Memory B cell (primary cell): ENCODE data around the gene COPA.

Experiments
- ATAC-seq: fragments of 150-1000 bp; cut with Tn5 transposase; 2 replicates; pipeline ENCODE4 v1.10.0; 2021; ENCODE audit warnings: low read depth, mild to moderate bottlenecking, moderate library complexity
- DNase-seq, 2 donors: peaks; one replicate each; pipeline ENCODE4 v3.0.0; 2022; ENCODE audit warnings: low spot score in 2 of 2
- H3K27ac Mint-ChIP-seq: one replicate; pipeline ENCODE4 v1.8.0; 2022; ENCODE audit warnings: mild to moderate bottlenecking, moderate library complexity, mixed read lengths
- H3K27me3 Mint-ChIP-seq: one replicate; pipeline ENCODE4 v1.8.0; 2022; ENCODE audit warnings: mixed read lengths
- H3K36me3 Mint-ChIP-seq: one replicate; pipeline ENCODE4 v1.8.0; 2022; ENCODE audit warnings: mild to moderate bottlenecking, mixed read lengths
- H3K4me1 Mint-ChIP-seq: one replicate; pipeline ENCODE4 v1.8.0; 2022; ENCODE audit warnings: mixed read lengths
- H3K4me3 Mint-ChIP-seq: one replicate; pipeline ENCODE4 v1.8.0; 2022; ENCODE audit warnings: mild to moderate bottlenecking, moderate library complexity, mixed read lengths
- H3K9me3 Mint-ChIP-seq: one replicate; pipeline ENCODE4 v1.8.0; 2022; ENCODE audit warnings: mixed read lengths

The COPA gene

DNA sequence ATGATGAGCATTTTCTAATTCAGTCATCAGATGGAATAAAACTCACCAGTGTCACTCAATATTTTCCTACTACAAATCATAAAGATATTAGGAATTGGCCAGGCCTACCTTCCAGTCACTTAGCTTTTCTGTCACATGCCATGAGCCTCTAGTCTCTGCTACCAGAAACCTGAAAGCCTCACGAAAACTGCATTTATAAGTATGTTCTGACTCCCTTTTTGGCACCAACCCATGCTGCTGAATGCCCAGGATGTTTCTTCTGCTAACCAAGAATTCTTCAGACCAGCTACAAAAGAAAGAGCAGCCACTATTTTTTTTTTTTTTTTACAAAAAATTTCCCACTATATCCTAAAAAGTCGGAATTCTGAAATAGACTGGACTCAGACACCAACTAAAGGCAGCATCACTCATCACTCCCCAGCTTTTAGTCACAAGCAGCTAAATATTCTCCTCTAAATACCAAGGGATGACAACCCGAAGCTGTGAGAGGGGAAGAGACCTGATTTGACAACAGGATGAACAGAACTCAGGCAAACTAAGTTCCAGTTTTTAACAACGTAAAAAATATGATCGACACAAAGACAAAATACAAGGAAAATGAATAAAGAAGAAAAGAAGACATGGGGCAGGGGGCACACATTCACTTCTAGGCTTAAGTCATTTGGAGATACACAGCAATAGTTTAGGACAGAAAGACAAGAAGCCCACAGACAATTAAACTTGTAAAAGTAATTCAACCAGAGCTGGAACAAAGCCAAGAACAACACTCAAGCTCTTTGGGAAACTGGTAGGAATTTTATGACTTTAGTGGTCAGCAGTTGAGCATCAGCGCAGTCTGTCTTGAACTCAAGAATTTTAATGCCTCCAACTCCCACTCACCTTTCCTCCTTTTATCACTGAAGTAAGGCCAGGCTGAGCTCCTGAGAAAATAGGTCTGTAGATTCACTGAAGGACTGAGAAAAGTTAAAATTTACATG lies 82.4 kb downstream of the COPA start:
- peaks cover 4% of the 10 kb centered on the region for H3K36me3 Mint-ChIP-seq
- no peak for DNase-seq
- peaks cover 23% of the 10 kb centered on the region for H3K4me1 Mint-ChIP-seq

DNA sequence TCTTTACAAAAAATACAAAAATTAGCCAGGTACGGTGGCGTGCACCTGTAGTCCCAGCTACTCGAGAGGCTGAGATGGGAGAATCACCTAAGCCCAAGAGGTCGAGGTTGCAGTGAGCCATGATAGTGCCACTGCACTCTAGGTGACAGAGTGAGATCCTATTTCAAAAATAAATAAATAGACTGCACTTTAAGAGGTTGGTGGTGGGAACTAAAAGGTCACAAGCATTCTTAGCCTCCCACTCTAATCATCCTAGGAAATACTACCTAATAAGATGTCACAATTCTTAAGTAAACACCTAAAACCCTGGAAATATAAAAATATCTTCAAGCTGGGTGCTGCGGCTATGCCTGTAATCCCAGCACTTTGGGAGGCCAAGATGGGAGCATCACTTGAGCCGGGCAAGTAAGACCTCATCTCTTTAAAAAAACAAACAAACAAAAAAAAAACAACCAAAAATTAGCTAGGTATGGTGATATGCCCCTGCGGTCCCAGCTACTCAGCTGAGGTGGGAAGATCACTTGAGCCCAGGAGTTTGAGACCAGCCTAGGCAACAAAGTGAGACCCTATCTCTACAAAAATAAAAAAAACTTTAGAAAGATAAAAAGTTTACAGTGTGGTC lies 84.8 kb downstream of the COPA start:
- no peaks in the 10 kb centered on the region for H3K27me3 Mint-ChIP-seq
- H3K4me3 Mint-ChIP-seq: no peak overlapping the region

More for the DNA sequence above, 82.4 kb downstream of the COPA start:
- peak overlapping the region; percentile 99 for H3K27ac Mint-ChIP-seq
- no peaks in the 10 kb centered on the region for H3K27me3 Mint-ChIP-seq
- peak overlapping the region; percentile 93 for H3K4me3 Mint-ChIP-seq
- no peak for ATAC-seq
- H3K9me3 Mint-ChIP-seq: no peaks in the 10 kb centered on the region

DNA sequence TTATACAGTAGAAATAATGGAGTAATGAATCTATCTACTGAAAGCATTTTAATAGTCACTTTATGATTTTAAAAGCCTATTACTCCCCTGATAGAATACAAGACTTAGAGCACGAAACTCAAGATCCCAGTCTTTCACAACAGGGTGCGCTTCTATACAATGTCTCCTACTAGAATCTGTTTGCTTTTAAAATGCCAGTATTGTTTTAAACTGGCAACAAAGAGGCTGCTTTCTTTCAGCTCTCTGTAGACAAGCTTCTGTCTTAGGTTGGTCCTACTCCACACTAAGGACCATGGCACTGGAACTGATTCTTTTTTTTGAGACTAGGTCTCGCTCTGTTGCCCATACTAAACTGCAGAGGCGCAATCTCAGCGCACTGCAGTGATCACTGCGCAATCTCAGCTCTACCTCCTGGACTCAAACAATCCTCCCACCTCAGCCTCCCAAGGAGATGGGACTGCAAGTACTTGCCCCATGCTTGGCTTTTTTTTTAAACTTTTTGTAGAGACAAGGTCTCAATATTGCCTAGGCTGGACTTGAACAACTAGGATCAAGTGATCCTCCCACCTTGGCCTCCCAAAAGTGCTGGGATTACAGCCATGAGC lies 85.5 kb downstream of the COPA start:
- Mint-ChIP-seq H3K9me3 (no peaks in the 10 kb centered on the region), H3K27ac (no peak overlapping the region), H3K36me3 (peaks cover 6% of the 10 kb centered on the region), H3K27me3 (no peaks in the 10 kb centered on the region), H3K4me1 (peaks cover 18% of the 10 kb centered on the region), H3K4me3 (no peak overlapping the region)
- DNase-seq (no peak), ATAC-seq (no peak)

More for the DNA sequence above, 84.8 kb downstream of the COPA start:
- no peak overlapping the region for H3K27ac Mint-ChIP-seq
- peaks cover 20% of the 10 kb centered on the region for H3K4me1 Mint-ChIP-seq
- no peaks in the 10 kb centered on the region for H3K9me3 Mint-ChIP-seq
- ATAC-seq (no peak), DNase-seq (no peak)
- H3K36me3 Mint-ChIP-seq: peaks cover 4% of the 10 kb centered on the region

DNA sequence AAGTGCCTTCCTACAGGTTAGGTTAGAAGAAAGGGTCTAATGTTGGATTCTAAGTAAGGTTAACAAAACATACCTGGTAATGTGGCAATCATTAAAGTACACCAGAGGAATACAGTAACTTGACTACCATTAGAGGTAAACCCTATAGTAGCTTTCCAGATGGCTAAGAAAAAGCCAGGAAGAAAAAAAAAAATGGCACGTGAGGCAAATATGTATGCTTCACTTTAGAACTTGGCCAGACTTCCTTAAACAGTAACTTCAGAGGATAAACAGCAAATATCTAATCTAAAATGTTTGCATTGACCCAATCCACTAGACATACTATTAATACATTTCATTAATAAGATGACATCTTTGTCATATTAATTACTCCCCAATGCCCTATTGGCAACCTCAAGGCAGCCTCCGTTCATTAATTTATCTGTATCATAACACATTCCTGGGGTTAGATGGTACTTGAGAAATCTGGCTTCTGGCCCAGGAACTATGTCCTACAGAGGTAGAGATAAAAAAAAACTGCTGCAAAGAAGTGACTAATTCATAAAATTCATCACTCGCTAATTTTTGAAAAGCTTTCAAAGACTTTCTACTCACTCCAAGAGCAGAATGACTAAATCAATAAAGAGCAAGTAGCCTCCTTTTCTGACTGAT lies 86.5 kb downstream of the COPA start:
- no peaks in the 10 kb centered on the region for H3K9me3 Mint-ChIP-seq
- no peak overlapping the region for H3K27ac Mint-ChIP-seq
- H3K4me1 Mint-ChIP-seq: peaks cover 15% of the 10 kb centered on the region
- ATAC-seq (no peak), DNase-seq (no peak)
- no peak overlapping the region for H3K4me3 Mint-ChIP-seq
- no peaks in the 10 kb centered on the region for H3K27me3 Mint-ChIP-seq
- H3K36me3 Mint-ChIP-seq: peaks cover 6% of the 10 kb centered on the region

DNA sequence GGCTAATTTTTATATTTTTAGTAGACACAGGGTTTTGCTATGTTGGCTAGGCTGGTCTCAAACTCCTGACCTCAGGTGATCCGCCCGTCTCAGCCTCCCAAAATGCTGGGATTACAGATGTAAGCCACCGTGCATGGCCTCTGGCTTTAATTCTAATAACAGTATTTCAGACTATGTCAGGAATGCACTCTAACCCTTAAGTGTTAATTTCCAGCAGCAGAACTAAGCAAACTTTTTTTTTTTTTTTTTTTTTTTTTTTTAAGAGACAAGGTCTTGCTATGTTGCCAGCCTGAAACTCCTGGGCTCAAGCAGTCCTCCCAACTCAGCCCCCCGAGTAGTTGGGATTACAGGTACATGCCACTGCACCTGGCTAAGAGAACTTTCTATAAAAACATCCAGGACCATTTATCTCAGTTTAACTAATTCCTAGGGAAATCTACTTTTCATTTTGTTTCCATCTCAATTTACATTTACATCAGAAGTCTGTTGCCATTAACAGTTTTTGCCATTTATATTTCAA lies 87.2 kb downstream of the COPA start:
- Mint-ChIP-seq H3K9me3 (no peaks in the 10 kb centered on the region), H3K4me3 (no peak overlapping the region), H3K4me1 (peaks cover 11% of the 10 kb centered on the region), H3K27me3 (no peaks in the 10 kb centered on the region), H3K36me3 (peaks cover 6% of the 10 kb centered on the region), H3K27ac (no peak overlapping the region)
- ATAC-seq: no peak
- DNase-seq: no peak

DNA sequence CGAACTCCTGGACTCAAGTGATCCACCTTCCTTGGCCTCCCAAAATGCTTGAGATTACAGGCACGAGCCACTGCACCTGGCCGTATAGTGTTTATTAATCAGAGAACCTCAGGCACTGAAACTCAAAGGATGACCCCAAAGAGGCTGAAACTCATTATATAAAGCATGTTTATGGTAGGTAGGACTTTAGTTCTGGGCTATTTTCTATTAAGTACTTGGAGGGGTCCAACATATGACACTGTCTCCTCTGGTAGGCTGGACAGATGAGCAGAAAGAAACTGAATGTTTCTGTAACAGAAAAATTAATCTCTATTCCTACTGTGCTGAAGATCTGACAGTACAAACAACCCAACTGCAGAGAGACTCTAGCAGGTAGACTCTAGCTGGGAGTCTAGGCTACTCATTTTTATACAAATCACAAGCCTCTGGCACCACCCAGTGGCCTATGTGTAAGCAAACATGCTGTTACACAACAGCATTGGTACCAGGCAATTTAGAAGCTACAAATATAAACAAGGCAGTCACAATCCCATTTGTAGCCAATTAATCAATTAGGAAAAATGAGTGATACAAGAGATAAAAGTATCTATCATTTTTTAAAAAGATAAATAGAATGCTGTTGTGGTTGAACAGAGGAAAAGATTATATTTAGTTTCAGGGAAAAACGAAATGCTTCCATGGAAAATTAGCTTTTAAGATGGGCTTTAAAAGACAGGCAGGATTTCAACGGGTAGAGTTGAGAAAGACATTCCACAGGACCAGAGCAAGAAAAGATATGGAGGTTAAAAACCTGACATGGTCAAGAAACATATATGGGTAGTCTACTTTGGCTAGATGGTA lies 91.1 kb downstream of the COPA start:
- peak overlapping the region; percentile 50 for H3K27ac Mint-ChIP-seq
- H3K9me3 Mint-ChIP-seq: no peaks in the 10 kb centered on the region
- H3K27me3 Mint-ChIP-seq: no peaks in the 10 kb centered on the region
- peaks cover 2% of the 10 kb centered on the region for H3K36me3 Mint-ChIP-seq
- H3K4me3 Mint-ChIP-seq: no peak overlapping the region
- ATAC-seq (peak; percentile 100), DNase-seq (peak; percentile 38 to 49)
- no peaks in the 10 kb centered on the region for H3K4me1 Mint-ChIP-seq

DNA sequence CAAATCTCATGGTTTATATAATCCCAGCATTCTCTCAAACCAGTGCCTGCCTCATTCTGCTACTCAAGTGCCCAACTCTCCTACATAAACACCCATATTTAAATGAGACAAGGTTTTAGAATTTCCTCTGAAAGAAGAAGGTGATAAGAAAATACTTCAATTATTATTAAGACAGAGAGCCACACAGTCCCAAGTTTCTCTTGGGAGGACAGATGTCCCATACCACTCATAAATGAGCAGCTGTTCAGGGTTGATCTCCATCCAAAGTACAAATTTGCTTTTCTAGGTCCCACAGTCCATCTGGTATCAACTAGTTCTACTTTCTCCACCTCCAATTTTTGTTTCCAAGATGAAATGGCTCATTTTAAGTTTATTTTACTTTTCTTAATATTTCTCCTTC lies 92.0 kb downstream of the COPA start:
- Mint-ChIP-seq H3K36me3 (peaks cover 2% of the 10 kb centered on the region), H3K4me1 (peaks cover 2% of the 10 kb centered on the region), H3K9me3 (no peaks in the 10 kb centered on the region), H3K27ac (peak overlapping the region; percentile 50), H3K27me3 (no peaks in the 10 kb centered on the region), H3K4me3 (no peak overlapping the region)
- DNase-seq: no peak
- no peak for ATAC-seq

DNA sequence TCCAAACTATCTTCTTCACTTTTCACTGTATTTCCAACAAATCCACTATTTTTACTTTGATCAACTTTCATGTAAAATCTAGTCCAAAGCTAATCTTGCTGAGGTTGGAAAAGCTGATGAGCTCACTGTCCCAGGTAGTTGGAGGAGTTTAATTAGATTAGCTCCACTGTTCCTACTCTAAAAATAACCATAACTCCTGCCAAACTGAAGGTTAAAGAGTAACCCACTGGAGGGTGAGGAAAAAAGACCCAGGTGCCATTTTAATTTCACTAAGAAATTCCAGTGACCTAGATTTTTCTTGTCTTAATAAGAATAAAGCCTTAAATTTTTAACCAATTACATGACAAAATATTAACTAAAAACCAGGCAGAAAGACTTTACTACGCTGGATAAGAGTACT lies 96.0 kb downstream of the COPA start:
- H3K27me3 Mint-ChIP-seq: no peaks in the 10 kb centered on the region
- H3K4me3 Mint-ChIP-seq: no peak overlapping the region
- no peaks in the 10 kb centered on the region for H3K9me3 Mint-ChIP-seq
- H3K4me1 Mint-ChIP-seq: peaks cover 10% of the 10 kb centered on the region
- ATAC-seq (no peak), DNase-seq (no peak)
- no peak overlapping the region for H3K27ac Mint-ChIP-seq
- H3K36me3 Mint-ChIP-seq: peaks cover 9% of the 10 kb centered on the region

DNA sequence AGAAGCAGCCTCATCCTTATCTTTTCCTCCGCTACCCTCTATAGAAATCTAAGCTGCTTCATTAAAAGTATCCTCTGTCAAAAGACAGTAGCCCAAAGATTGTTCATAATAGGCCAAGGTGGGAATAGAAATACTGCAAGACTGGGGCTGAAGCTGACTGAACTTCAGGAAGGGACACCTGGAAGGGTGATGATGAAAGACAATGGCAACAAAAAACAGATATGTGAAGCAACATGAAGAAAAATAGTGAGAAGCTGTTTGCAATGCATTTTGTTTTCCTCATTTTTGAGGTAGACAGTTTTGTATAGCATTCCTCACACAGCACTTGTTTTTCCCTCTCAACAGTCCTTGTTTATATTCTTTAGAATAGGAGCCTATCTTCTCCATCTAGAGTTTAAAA lies 97.6 kb downstream of the COPA start:
- Mint-ChIP-seq H3K4me3 (no peak overlapping the region), H3K36me3 (peaks cover 14% of the 10 kb centered on the region), H3K9me3 (no peaks in the 10 kb centered on the region), H3K27me3 (no peaks in the 10 kb centered on the region), H3K4me1 (peaks cover 10% of the 10 kb centered on the region), H3K27ac (peak overlapping the region; percentile 71)
- DNase-seq (no peak), ATAC-seq (no peak)

DNA sequence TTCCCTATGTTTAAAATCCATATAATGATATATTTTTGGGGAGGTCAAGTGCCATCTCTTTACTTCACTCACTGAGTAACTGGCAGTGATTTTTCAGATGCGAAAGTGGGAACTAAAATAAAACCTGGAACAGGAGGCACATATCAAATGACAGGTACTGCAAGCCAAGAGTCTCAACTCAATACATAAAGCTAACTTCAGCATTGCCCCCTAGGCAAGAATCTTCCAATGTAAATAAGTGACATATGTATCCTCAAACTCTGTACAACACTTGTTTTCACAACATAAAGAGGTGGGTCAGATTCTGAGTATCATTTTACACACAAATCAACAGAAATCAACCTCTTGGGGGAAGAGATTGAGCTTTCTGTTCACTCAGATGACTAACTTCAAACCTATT lies 98.8 kb downstream of the COPA start:
- H3K9me3 Mint-ChIP-seq: no peaks in the 10 kb centered on the region
- H3K27ac Mint-ChIP-seq: no peak overlapping the region
- H3K27me3 Mint-ChIP-seq: no peaks in the 10 kb centered on the region
- H3K36me3 Mint-ChIP-seq: peaks cover 19% of the 10 kb centered on the region
- H3K4me3 Mint-ChIP-seq: no peak overlapping the region
- DNase-seq (no peak), ATAC-seq (no peak)
- H3K4me1 Mint-ChIP-seq: peaks cover 13% of the 10 kb centered on the region

DNA sequence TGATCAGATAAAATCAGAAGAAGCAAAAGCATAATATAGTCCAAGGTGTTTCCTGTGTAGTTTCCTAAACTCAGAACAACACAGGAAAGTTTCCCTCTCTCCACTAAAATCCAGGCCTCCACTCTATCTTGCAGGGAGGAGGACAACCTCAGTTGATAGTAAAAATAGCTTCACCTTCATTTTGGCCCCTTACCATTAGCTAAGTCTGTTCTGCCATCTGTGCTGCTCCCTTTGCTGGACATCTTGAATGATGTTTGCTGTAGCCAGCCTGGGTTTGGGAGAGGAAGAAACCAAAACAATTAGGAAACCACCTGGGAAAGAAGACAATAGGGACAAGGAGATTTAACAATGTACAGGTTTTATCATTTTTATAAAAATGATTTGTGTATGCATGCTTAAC lies 99.3 kb downstream of the COPA start:
- no peak for DNase-seq
- Mint-ChIP-seq H3K27me3 (no peaks in the 10 kb centered on the region), H3K36me3 (peaks cover 22% of the 10 kb centered on the region), H3K9me3 (no peaks in the 10 kb centered on the region), H3K4me3 (no peak overlapping the region), H3K27ac (no peak overlapping the region), H3K4me1 (peaks cover 13% of the 10 kb centered on the region)
- no peak for ATAC-seq

DNA sequence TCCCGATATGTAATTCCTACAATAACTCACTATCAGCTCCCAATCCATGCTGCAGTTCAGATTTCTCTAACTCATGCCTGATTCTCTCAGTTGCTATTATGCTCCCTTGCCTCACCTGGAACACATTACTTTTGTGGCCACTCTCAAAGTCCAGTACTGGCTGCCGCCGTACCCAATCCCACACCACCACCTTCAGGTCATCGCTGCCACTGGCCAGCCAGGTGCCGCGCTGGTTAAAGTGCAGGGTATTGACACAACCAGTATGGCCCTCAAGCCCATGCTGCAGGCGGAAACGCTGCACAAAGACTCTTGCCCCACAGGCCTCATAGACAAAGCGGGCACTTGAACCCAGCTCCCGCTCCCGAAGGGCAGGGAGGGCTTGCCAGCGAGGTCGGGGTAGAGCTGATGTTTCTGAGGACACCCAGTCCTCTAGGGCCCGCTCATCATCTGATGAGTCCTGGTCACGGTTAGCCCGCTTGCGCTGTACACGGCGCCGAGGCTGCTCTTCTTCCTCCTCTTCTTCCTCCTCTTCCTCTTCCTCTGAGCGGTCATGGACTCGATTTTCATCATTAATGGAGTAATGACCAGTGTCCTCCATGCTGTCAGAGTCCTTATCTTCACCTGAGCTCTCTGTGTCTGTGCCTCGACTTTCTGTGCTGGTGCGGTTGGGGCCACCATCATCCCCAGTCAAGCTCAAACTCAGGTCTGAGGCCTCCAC lies 103.3 kb downstream of the COPA start:
- Mint-ChIP-seq H3K9me3 (no peaks in the 10 kb centered on the region), H3K4me1 (peaks cover 15% of the 10 kb centered on the region), H3K4me3 (no peak overlapping the region), H3K27ac (no peak overlapping the region), H3K27me3 (no peaks in the 10 kb centered on the region), H3K36me3 (peaks cover 34% of the 10 kb centered on the region)
- DNase-seq: no peak
- no peak for ATAC-seq
